BJ (cell line): Measurements from ENCODE around the gene NEO1. TPM values are rescaled to one million over a fixed set of nuclear protein-coding genes. Genes with fewer than 3 reads are reported as not detected.

Experiments
- CTCF ChIA-PET: fragments of 350-600 bp; formaldehyde crosslinking; extraction: SDS; loops from one replicate; lab custom pipeline; 2021; ENCODE audit warnings: antibody characterized with exemption, inconsistent platforms; lab: Yijun Ruan, JAX
- POLR2A ChIA-PET: fragments of 300-600 bp; sonication (Branson Sonifier 250); formaldehyde crosslinking; extraction: SDS; loops from one replicate; lab custom pipeline; 2021; ENCODE audit warnings: antibody characterized with exemption; lab: Charles Lee
- DNase-seq: peaks from one replicate; pipeline ENCODE4 v3.0.0-alpha.2; 2011; ENCODE audit warnings: low read depth
- H3K27me3 ChIP-seq: 2 replicates; pipeline ENCODE4 v1.6.0; 2011; ENCODE audit warnings: low read length; ENCODE audit not compliant: control insufficient read depth, insufficient read depth
- H3K36me3 ChIP-seq: 2 replicates; pipeline ENCODE4 v1.5.1; 2011; ENCODE audit warnings: low read length; ENCODE audit not compliant: control insufficient read depth, insufficient read depth
- H3K4me3 ChIP-seq: 2 replicates; pipeline ENCODE4 v1.5.1; 2011; ENCODE audit warnings: low read depth, mild to moderate bottlenecking, control low read depth, low read length
- polyA plus RNA-seq: library from polyadenylated mRNA; depleted of rRNA; stranded (reverse); fragments of >200 nt; gene quantifications from 2 replicates; pipeline ENCODE4 v1.2.3, GENCODE V29; 2011
- TF ChIP-seq, protein P1 (sequence below): IDR thresholded peaks from 2 replicates; pipeline ENCODE4 v1.5.1; 2011; ENCODE audit warnings: low read depth, mild to moderate bottlenecking, control low read depth, inconsistent platforms, low read length, moderate library complexity; ENCODE audit not compliant: insufficient read depth

Gene NEO1
- polyA plus RNA-seq, 1 experiment = 2.9 TPM

- ChIA-PET CTCF (interaction anchor here (1.6 to 4.2 kb wide), 2 partner anchors 14 to 47 kb away, joined by 5 to 23 read pairs; no protein-coding TSS in a partner anchor), POLR2A (no interaction called here)
- H3K27me3 ChIP-seq = no peaks in the 10 kb centered on the region
- H3K4me3 ChIP-seq = no peak overlapping the region
- no peak for DNase-seq
- TF ChIP-seq, protein P1, sequence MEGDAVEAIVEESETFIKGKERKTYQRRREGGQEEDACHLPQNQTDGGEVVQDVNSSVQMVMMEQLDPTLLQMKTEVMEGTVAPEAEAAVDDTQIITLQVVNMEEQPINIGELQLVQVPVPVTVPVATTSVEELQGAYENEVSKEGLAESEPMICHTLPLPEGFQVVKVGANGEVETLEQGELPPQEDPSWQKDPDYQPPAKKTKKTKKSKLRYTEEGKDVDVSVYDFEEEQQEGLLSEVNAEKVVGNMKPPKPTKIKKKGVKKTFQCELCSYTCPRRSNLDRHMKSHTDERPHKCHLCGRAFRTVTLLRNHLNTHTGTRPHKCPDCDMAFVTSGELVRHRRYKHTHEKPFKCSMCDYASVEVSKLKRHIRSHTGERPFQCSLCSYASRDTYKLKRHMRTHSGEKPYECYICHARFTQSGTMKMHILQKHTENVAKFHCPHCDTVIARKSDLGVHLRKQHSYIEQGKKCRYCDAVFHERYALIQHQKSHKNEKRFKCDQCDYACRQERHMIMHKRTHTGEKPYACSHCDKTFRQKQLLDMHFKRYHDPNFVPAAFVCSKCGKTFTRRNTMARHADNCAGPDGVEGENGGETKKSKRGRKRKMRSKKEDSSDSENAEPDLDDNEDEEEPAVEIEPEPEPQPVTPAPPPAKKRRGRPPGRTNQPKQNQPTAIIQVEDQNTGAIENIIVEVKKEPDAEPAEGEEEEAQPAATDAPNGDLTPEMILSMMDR = no peak
- H3K36me3 ChIP-seq = no peaks in the 10 kb centered on the region
Observed at GRCh38 chr15:73226093-73226814, 174.0 kb downstream of the NEO1 start.

DNA sequence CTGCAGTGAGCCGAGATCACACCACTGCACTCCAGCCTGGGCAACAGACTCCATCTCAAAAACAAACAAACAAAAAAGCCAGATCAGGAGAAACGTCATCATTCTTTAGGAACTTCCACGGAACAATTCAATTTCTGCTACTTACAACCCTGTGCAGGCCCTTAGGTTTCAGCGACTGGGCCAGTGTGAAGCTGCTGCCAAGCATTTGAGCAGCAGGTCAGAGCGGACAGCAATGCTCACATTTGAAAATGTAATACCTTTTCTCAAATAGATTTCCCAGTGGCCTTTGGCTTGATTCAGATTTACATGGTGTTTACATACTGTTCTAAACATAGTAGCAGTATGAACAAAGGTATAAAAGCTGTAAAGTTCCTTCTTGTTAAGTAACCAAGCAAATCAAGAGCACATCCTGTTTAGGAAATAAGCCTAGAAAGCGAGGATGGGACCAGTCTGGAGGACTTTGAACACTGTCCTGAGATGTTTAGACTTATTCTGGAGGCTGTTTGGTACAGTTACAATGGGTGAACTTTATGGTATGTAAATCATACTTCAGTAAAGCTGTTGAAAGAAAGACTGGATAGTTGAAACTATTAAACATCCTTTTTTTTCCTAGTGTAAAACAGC is 175.3 kb downstream of the NEO1 start:
- H3K36me3 ChIP-seq = no peaks in the 10 kb centered on the region
- H3K27me3 ChIP-seq = no peaks in the 10 kb centered on the region
- no peak overlapping the region for H3K4me3 ChIP-seq
- ChIA-PET POLR2A (no interaction called here), CTCF (interaction anchor here (0.6 to 4.2 kb wide), 3 partner anchors 13 to 268 kb away, joined by 3 to 23 read pairs (median 5); no protein-coding TSS in a partner anchor)
- TF ChIP-seq, protein P1 = no peak
- no peak for DNase-seq

DNA sequence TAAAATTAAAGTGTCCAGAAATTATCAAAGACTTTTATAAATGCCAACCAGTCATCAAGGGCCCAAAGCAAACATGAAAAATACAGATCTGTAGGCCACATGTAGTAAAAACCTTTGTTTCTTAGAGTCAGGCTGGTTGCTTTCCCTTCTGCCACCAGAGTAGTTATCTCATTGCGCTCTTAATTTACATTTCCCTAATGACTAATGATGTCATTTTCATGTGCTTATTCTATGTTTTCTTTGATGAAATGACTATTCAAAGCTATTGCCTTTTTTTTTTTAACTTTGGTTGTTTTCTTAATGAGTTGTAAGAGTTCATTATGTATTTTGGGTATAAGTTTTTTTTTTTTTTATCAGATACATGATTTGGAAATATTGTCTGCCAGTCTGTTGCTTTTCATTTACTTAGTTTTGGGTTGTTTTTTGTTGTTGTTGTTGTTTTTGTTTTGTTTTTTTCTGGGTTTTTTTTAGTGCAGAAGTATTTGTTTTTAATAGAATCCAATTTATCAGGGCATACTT is 175.9 kb downstream of the NEO1 start:
- CTCF ChIA-PET = interaction anchor here (0.6 to 4.2 kb wide), 2 partner anchors 12 to 267 kb away, joined by 3 to 23 read pairs; no protein-coding TSS in a partner anchor
- POLR2A ChIA-PET = no interaction called here

GRCh38 chr15:73231661-73232419 is 179.6 kb downstream of the NEO1 start:
- POLR2A ChIA-PET = no interaction called here
- H3K4me3 ChIP-seq = no peak overlapping the region
- CTCF ChIA-PET = interaction anchor here (0.6 to 2.2 kb wide), 4 partner anchors 9 to 60 kb away, joined by 3 to 8 read pairs (median 4); no protein-coding TSS in a partner anchor

More for the DNA sequence above, 175.9 kb downstream of the NEO1 start:
- no peaks in the 10 kb centered on the region for H3K36me3 ChIP-seq
- H3K27me3 ChIP-seq = no peaks in the 10 kb centered on the region
- H3K4me3 ChIP-seq = no peak overlapping the region
- TF ChIP-seq, protein P1 = no peak
- no peak for DNase-seq

More at GRCh38 chr15:73231661-73232419, 179.6 kb downstream of the NEO1 start:
- Histone ChIP-seq H3K36me3 (no peaks in the 10 kb centered on the region), H3K27me3 (no peaks in the 10 kb centered on the region)
- TF ChIP-seq, protein P1 = no peak
- no peak for DNase-seq
